Neural cell (in vitro differentiated cells): Measurements from ENCODE around the gene RPRD1A. TPM values are rescaled to one million over a fixed set of nuclear protein-coding genes. Genes with fewer than 3 reads are reported as not detected.
A peak's percentile ranks its signal among the peaks of the same experiment; 100 is the strongest.
"Not testable (repeated sequence)": the region's sequence is repeated elsewhere in the genome, so short reads cannot be mapped to it uniquely, and the experiment has no call there.

ENCODE experiments used
- H2AFZ ChIP-seq: fragments of 200-600, 300-800 bp; sonication (generic), shearing (Covaris generic); 2 replicates; pipeline ENCODE4 v1.6.0; 2014; ENCODE audit warnings: low read depth, mild to moderate bottlenecking, antibody characterized with exemption, low read length, moderate library complexity
- H3F3A ChIP-seq: fragments of 200-600 bp; shearing (Covaris generic); 2 replicates; pipeline ENCODE4 v1.6.1; 2016; ENCODE audit warnings: mild to moderate bottlenecking, moderate library complexity, mixed read lengths, antibody characterized with exemption, low read length; ENCODE audit not compliant: insufficient read depth, poor library complexity, severe bottlenecking
- H3K27ac ChIP-seq: fragments of 200-600, 300-800 bp; sonication (generic), shearing (Covaris generic); 2 replicates; pipeline ENCODE4 v1.5.1; 2014; ENCODE audit warnings: mild to moderate bottlenecking, low read length, moderate library complexity
- H3K27me3 ChIP-seq: fragments of 300-800, 200-600 bp; sonication (generic), shearing (Covaris generic); 2 replicates; pipeline ENCODE4 v1.6.0; 2014; ENCODE audit warnings: mild to moderate bottlenecking, low read depth, low read length, moderate library complexity; ENCODE audit not compliant: insufficient read depth
- H3K36me3 ChIP-seq: fragments of 300-800, 200-600 bp; sonication (generic), shearing (Covaris generic); 2 replicates; pipeline ENCODE4 v1.5.1; 2014; ENCODE audit warnings: mild to moderate bottlenecking, antibody characterized with exemption, low read length, moderate library complexity; ENCODE audit not compliant: insufficient read depth
- H3K4me2 ChIP-seq: fragments of 300-800, 200-600 bp; sonication (generic), shearing (Covaris generic); 2 replicates; pipeline ENCODE4 v1.6.0; 2014; ENCODE audit warnings: mild to moderate bottlenecking, low read length
- H3K4me3 ChIP-seq: fragments of 300-800, 200-600 bp; sonication (generic), shearing (Covaris generic); 2 replicates; pipeline ENCODE4 v1.5.1; 2014; ENCODE audit warnings: mild to moderate bottlenecking, low read length, moderate library complexity
- H3K79me2 ChIP-seq: fragments of 200-600 bp; shearing (Covaris generic); replicated peaks from 2 replicates; pipeline ENCODE4 v1.6.0; 2014; ENCODE audit warnings: mild to moderate bottlenecking, low read length, moderate library complexity; ENCODE audit not compliant: insufficient read depth
- H3K9ac ChIP-seq: fragments of 300-800, 200-600 bp; sonication (generic), shearing (Covaris generic); 2 replicates; pipeline ENCODE4 v1.6.1; 2016; ENCODE audit warnings: mild to moderate bottlenecking, low read length, mixed read lengths
- H3K9me2 ChIP-seq: fragments of 200-600 bp; shearing (Covaris generic); 2 replicates; pipeline ENCODE4 v1.6.1; 2016; ENCODE audit warnings: mild to moderate bottlenecking, low read length, mixed read lengths; ENCODE audit not compliant: insufficient read depth
- H3K9me3 ChIP-seq: fragments of 200-600, 300-800 bp; sonication (generic), shearing (Covaris generic); 2 replicates; pipeline ENCODE4 v1.6.1; 2016; ENCODE audit warnings: mild to moderate bottlenecking, mixed run types, low read length, moderate library complexity, mixed read lengths
- H4K20me1 ChIP-seq: fragments of 200-600 bp; shearing (Covaris generic); 2 replicates; pipeline ENCODE4 v1.6.1; 2016; ENCODE audit warnings: mild to moderate bottlenecking, mixed run types; ENCODE audit not compliant: insufficient read depth
- CTCF ChIP-seq: fragments of 450-650 bp; IDR thresholded peaks from 2 replicates; pipeline ENCODE4 v1.5.1; 2014; ENCODE audit warnings: antibody characterized with exemption, mild to moderate bottlenecking, moderate library complexity; ENCODE audit not compliant: poor library complexity, severe bottlenecking
- EP300 ChIP-seq: fragments of 450-650 bp; conservative IDR thresholded peaks from 2 replicates; pipeline ENCODE4 v1.6.1; 2014; ENCODE audit warnings: antibody characterized with exemption, mild to moderate bottlenecking, moderate library complexity; ENCODE audit not compliant: poor library complexity, severe bottlenecking
- EZH2 ChIP-seq: fragments of 200-600, 300-800 bp; shearing (Covaris generic), sonication (generic); IDR thresholded peaks from 2 replicates; pipeline ENCODE4 v1.6.1; 2014; ENCODE audit warnings: antibody characterized with exemption, low read length, borderline replicate concordance, mild to moderate bottlenecking; ENCODE audit not compliant: insufficient read depth, poor library complexity, severe bottlenecking
- MXI1 ChIP-seq: fragments of 450-650 bp; conservative IDR thresholded peaks from 2 replicates; pipeline ENCODE4 v1.6.1; 2014; ENCODE audit warnings: antibody characterized with exemption, mild to moderate bottlenecking; ENCODE audit not compliant: poor library complexity, severe bottlenecking
- POLR2AphosphoS5 ChIP-seq: IDR thresholded peaks from 2 replicates; pipeline ENCODE4 v1.6.1; 2012
- RAD21 ChIP-seq: fragments of 450-650 bp; conservative IDR thresholded peaks from 2 replicates; pipeline ENCODE4 v1.6.1; 2014; ENCODE audit warnings: antibody characterized with exemption, mild to moderate bottlenecking, moderate library complexity
- REST ChIP-seq: IDR thresholded peaks from 2 replicates; pipeline ENCODE4 v1.6.1; 2012; ENCODE audit warnings: borderline replicate concordance
- SMC3 ChIP-seq: fragments of 450-650 bp; conservative IDR thresholded peaks from 2 replicates; pipeline ENCODE4 v1.6.1; 2014; ENCODE audit warnings: antibody characterized with exemption, mild to moderate bottlenecking, moderate library complexity; ENCODE audit not compliant: poor library complexity
- TAF1 ChIP-seq: IDR thresholded peaks from 2 replicates; pipeline ENCODE4 v1.6.1; 2012; ENCODE audit warnings: low read depth
- polyA plus RNA-seq: library from polyadenylated mRNA; depleted of rRNA; stranded (reverse); fragments of >200 nt; gene quantifications from 2 replicates; pipeline ENCODE4 v1.2.3, GENCODE V29; 2014

RPRD1A gene
- polyA plus RNA-seq, 1 donor from 2014 or later: 129 TPM

- H3F3A ChIP-seq: no peaks in the 10 kb centered on the region
- H3K9me2 ChIP-seq: no peaks in the 10 kb centered on the region
- peaks cover 57% of the 10 kb centered on the region for H3K79me2 ChIP-seq
- peak overlapping the region; percentile 71 for H3K4me2 ChIP-seq
- peak overlapping the region; percentile 95 for H3K27ac ChIP-seq
- peak overlapping the region; percentile 98 for H3K4me3 ChIP-seq
- TF ChIP-seq EZH2 (no peak), EP300 (no peak), RAD21 (no peak), REST (no peak), MXI1 (no peak), TAF1 (no peak), CTCF (no peak), POLR2AphosphoS5 (no peak), SMC3 (no peak)
- H3K9me3 ChIP-seq: no peaks in the 10 kb centered on the region
- H3K27me3 ChIP-seq: no peaks in the 10 kb centered on the region
- no peaks in the 10 kb centered on the region for H4K20me1 ChIP-seq
- H3K9ac ChIP-seq: peak overlapping the region; percentile 94
- no peak overlapping the region for H2AFZ ChIP-seq
- H3K36me3 ChIP-seq: no peaks in the 10 kb centered on the region
Measured at GRCh38 chr18:36066001-36066400, 1.4 kb downstream of the RPRD1A start.

- H3K79me2 ChIP-seq: peaks cover 68% of the 10 kb centered on the region
- H3K27ac ChIP-seq, H3K36me3 ChIP-seq, H3K4me2 ChIP-seq, H3F3A ChIP-seq, H3K9ac ChIP-seq, H3K9me3 ChIP-seq, H3K9me2 ChIP-seq, H4K20me1 ChIP-seq, H2AFZ ChIP-seq, H3K27me3 ChIP-seq: not testable (repeated sequence)
- H3K4me3 ChIP-seq: peak overlapping the region; percentile 98
Measured at GRCh38 chr18:36064809-36065079, 2.6 kb downstream of the RPRD1A start.
